Activated CD4-positive, alpha-beta T cell treated with anti-CD3 and anti-CD28 coated beads, Interleukin-10, Interleukin-2, amounts not matched to agents 100 ng/mL and 50 ng/mL, durations not matched to agents 16 hours and 8 hours (primary cell): ENCODE measurements around the gene PDE3B.
"Not testable (repeated sequence)": the region's sequence is repeated elsewhere in the genome, so short reads cannot be mapped to it uniquely, and the experiment has no call there.

ENCODE experiments used
- DNase-seq: peaks from one replicate; pipeline ENCODE4 v3.0.0-alpha.2; 2020

PDE3B gene

GRCh38 chr11:14750911-14751310 lies 107.3 kb downstream of the PDE3B start:
- no peak for DNase-seq

GRCh38 chr11:14751975-14752407 lies 108.4 kb downstream of the PDE3B start:
- DNase-seq, result no peak

GRCh38 chr11:14755140-14755539 lies 111.5 kb downstream of the PDE3B start:
- no peak for DNase-seq

- DNase-seq, result no peak
Observed at GRCh38 chr11:14756349-14756748, 112.7 kb downstream of the PDE3B start.

- not testable (repeated sequence) for DNase-seq
Observed at GRCh38 chr11:14759300-14760012, 115.9 kb downstream of the PDE3B start.

- DNase-seq, result no peak
Observed at GRCh38 chr11:14764179-14764578, 120.6 kb downstream of the PDE3B start.

- peak; percentile 92 for DNase-seq
Observed at GRCh38 chr11:14764579-14765527, 121.2 kb downstream of the PDE3B start.

GRCh38 chr11:14766585-14766984 lies 123.0 kb downstream of the PDE3B start:
- DNase-seq, result no peak

- peak; percentile 77 for DNase-seq
Observed at GRCh38 chr11:14768526-14769188, 125.1 kb downstream of the PDE3B start.

- no peak for DNase-seq
Observed at GRCh38 chr11:14773755-14774154, 130.2 kb downstream of the PDE3B start.

GRCh38 chr11:14774721-14775120 lies 131.1 kb downstream of the PDE3B start:
- DNase-seq, result no peak

- no peak for DNase-seq
Observed at GRCh38 chr11:14775897-14776296, 132.3 kb downstream of the PDE3B start.

GRCh38 chr11:14778460-14778859 lies 134.9 kb downstream of the PDE3B start:
- DNase-seq, result not testable (repeated sequence)

- DNase-seq, result peak; percentile 4
Observed at GRCh38 chr11:14783788-14784187, 140.2 kb downstream of the PDE3B start.

- no peak for DNase-seq
Observed at GRCh38 chr11:14784230-14784629, 140.6 kb downstream of the PDE3B start.

- peak; percentile 14 for DNase-seq
Observed at GRCh38 chr11:14789879-14790484, 146.4 kb downstream of the PDE3B start.

GRCh38 chr11:14793546-14793945 lies 149.9 kb downstream of the PDE3B start:
- no peak for DNase-seq

GRCh38 chr11:14796028-14796427 lies 152.4 kb downstream of the PDE3B start:
- not testable (repeated sequence) for DNase-seq

- no peak for DNase-seq
Observed at GRCh38 chr11:14803846-14804245, 160.2 kb downstream of the PDE3B start.

GRCh38 chr11:14809466-14809865 lies 165.9 kb downstream of the PDE3B start:
- no peak for DNase-seq

- DNase-seq, result no peak
Observed at GRCh38 chr11:14812757-14813156, 169.2 kb downstream of the PDE3B start.

- no peak for DNase-seq
Observed at GRCh38 chr11:14813516-14813915, 169.9 kb downstream of the PDE3B start.

GRCh38 chr11:14818779-14819178 lies 175.2 kb downstream of the PDE3B start:
- no peak for DNase-seq
